H1 (cell line): ENCODE results near the gene AFF2. TPM values are rescaled to one million over a fixed set of nuclear protein-coding genes. Genes with fewer than 3 reads are reported as not detected.
A peak's percentile ranks its signal among the peaks of the same experiment; 100 is the strongest.

ENCODE experiments used
- CTCF ChIA-PET: fragments of 300-600 bp; sonication (Branson Sonifier 250); formaldehyde crosslinking; loops from one replicate; lab custom pipeline; 2021; ENCODE audit not compliant: partially characterized antibody; lab: Charles Lee
- POLR2A ChIA-PET: fragments of 300-600 bp; sonication (Branson Sonifier 250); formaldehyde crosslinking; loops from one replicate; lab custom pipeline; 2021; ENCODE audit warnings: inconsistent platforms; ENCODE audit not compliant: partially characterized antibody; lab: Charles Lee
- DNase-seq, 2 experiments: peaks; one replicate each; pipeline versions ENCODE4 v3.0.0 to v3.0.0-alpha.2; 2010 to 2022; ENCODE audit warnings: low spot score in 2 of 2, low read depth in 1 of 2, mixed read lengths in 1 of 2
- FAIRE-seq: peaks from 2 replicates; lab custom pipeline; 2011; peaks lifted over from hg19 to GRCh38; lab: Jason Lieb, UNC
- H2AFZ ChIP-seq: 2 replicates; pipeline ENCODE4 v1.8.1; 2012; ENCODE audit warnings: low read length, inconsistent platforms
- H2AK5ac ChIP-seq: 2 replicates; pipeline ENCODE4 v1.6.1; 2013; ENCODE audit warnings: low read depth, low read length
- H2BK120ac ChIP-seq: replicated peaks from 2 replicates; pipeline ENCODE3; 2013; ENCODE audit warnings: low read depth, low read length, inconsistent platforms
- H2BK12ac ChIP-seq: 2 replicates; pipeline ENCODE4 v1.6.1; 2013; ENCODE audit warnings: low read depth, low read length
- H2BK15ac ChIP-seq: 2 replicates; pipeline ENCODE4 v1.6.1; 2013; ENCODE audit warnings: low read length
- H2BK20ac ChIP-seq: 2 replicates; pipeline ENCODE4 v1.6.1; 2013; ENCODE audit warnings: low read length
- H2BK5ac ChIP-seq: 2 replicates; pipeline ENCODE4 v1.6.1; 2013; ENCODE audit warnings: low read depth, low read length
- H3K14ac ChIP-seq: 2 replicates; pipeline ENCODE4 v1.6.1; 2013; ENCODE audit warnings: inconsistent platforms; ENCODE audit not compliant: insufficient read length
- H3K18ac ChIP-seq: 2 replicates; pipeline ENCODE4 v1.6.1; 2013; ENCODE audit warnings: low read length; ENCODE audit errors: extremely low read depth
- H3K23ac ChIP-seq: 2 replicates; pipeline ENCODE4 v1.6.1; 2013; ENCODE audit warnings: inconsistent platforms; ENCODE audit not compliant: insufficient read length
- H3K23me2 ChIP-seq: 2 replicates; pipeline ENCODE4 v1.6.1; 2013; ENCODE audit warnings: low read depth, low read length
- H3K27ac ChIP-seq: 2 replicates; pipeline ENCODE4 v1.6.1; 2011; ENCODE audit warnings: low read depth, low read length, inconsistent platforms
- H3K27me3 ChIP-seq, 4 experiments: replicated peaks in 1 of 4; 1 replicate in 1 of 4; 2 replicates in 3 of 4; pipeline versions ENCODE4 v1.6.1 to v1.8.1; 2011 to 2013; ENCODE audit warnings: low read length in 3 of 4, mild to moderate bottlenecking in 3 of 4, inconsistent platforms in 2 of 4, mixed read lengths in 2 of 4, moderate library complexity in 1 of 4; ENCODE audit not compliant: control insufficient read depth in 3 of 4, insufficient read depth in 3 of 4; ENCODE audit errors: extremely low read depth in 1 of 4
- H3K36me3 ChIP-seq, 4 experiments: 2 replicates each; pipeline versions ENCODE4 v1.6.1 to v1.8.1; 2011 to 2013; ENCODE audit warnings: mild to moderate bottlenecking in 4 of 4, low read length in 3 of 4, moderate library complexity in 2 of 4, control low read depth in 1 of 4, inconsistent platforms in 1 of 4; ENCODE audit not compliant: insufficient read depth in 4 of 4, control insufficient read depth in 2 of 4
- H3K4ac ChIP-seq: replicated peaks from 2 replicates; pipeline ENCODE3; 2013; ENCODE audit warnings: low read length, low read depth, mixed read lengths, inconsistent platforms; ENCODE audit not compliant: insufficient read length
- H3K4me1 ChIP-seq, 4 experiments: replicated peaks in 1 of 4; 1 replicate in 1 of 4; 2 replicates in 3 of 4; pipeline versions ENCODE4 v1.6.1 to v1.8.1; 2011 to 2013; ENCODE audit warnings: low read length in 3 of 4, inconsistent platforms in 2 of 4, mixed read lengths in 1 of 4; ENCODE audit not compliant: insufficient read depth in 4 of 4, control insufficient read depth in 3 of 4
- H3K4me2 ChIP-seq, 2 experiments: 2 replicates each; pipeline versions ENCODE4 v1.6.1 to v1.8.1; 2011 to 2013; ENCODE audit warnings: low read depth in 2 of 2, low read length in 2 of 2, control low read depth in 1 of 2, inconsistent platforms in 1 of 2, mild to moderate bottlenecking in 1 of 2; ENCODE audit not compliant: insufficient read depth in 1 of 2
- H3K4me3 ChIP-seq, 4 experiments: fragments of 200-600, 300-600 bp in 1 of 4; sonication (generic), shearing (Covaris generic), sonication (Bioruptor Twin) in 1 of 4; 2 replicates each; pipeline versions ENCODE4 v1.5.1 to v1.8.1; 2011 to 2016; ENCODE audit warnings: low read length in 4 of 4, low read depth in 3 of 4, control low read depth in 2 of 4, inconsistent platforms in 2 of 4, mild to moderate bottlenecking in 2 of 4, mixed read lengths in 1 of 4, moderate library complexity in 1 of 4; ENCODE audit not compliant: insufficient read depth in 2 of 4; ENCODE audit errors: extremely low read depth in 1 of 4
- H3K56ac ChIP-seq: replicated peaks from 2 replicates; pipeline ENCODE3; 2013; ENCODE audit warnings: low read depth, mild to moderate bottlenecking, mixed read lengths, low read length, inconsistent platforms; ENCODE audit not compliant: insufficient read length
- H3K79me1 ChIP-seq: 2 replicates; pipeline ENCODE4 v1.6.1; 2013; ENCODE audit warnings: low read depth, low read length, control low read depth
- H3K79me2 ChIP-seq, 2 experiments: 2 replicates each; pipeline versions ENCODE4 v1.6.1 to v1.8.1; 2012 to 2013; ENCODE audit warnings: low read length in 2 of 2, mild to moderate bottlenecking in 2 of 2, inconsistent platforms in 1 of 2; ENCODE audit not compliant: insufficient read depth in 2 of 2, control insufficient read depth in 1 of 2
- H3K9ac ChIP-seq, 4 experiments: replicated peaks in 1 of 4; 1 replicate in 1 of 4; 2 replicates in 3 of 4; pipeline versions ENCODE4 v1.6.1 to v1.8.1; 2011 to 2013; ENCODE audit warnings: low read depth in 3 of 4, low read length in 3 of 4, control low read depth in 2 of 4, mild to moderate bottlenecking in 2 of 4, moderate library complexity in 2 of 4, inconsistent platforms in 1 of 4; ENCODE audit errors: extremely low read depth in 1 of 4
- H3K9me3 ChIP-seq, 2 experiments: 2 replicates each; pipeline versions ENCODE4 v1.6.1 to v1.8.1; 2012 to 2013; ENCODE audit warnings: mild to moderate bottlenecking in 2 of 2, moderate library complexity in 2 of 2, control low read depth in 1 of 2, inconsistent platforms in 1 of 2, low read depth in 1 of 2, low read length in 1 of 2, mixed read lengths in 1 of 2; ENCODE audit not compliant: insufficient read depth in 2 of 2
- H4K20me1 ChIP-seq, 2 experiments: replicated peaks in 1 of 2; 2 replicates each; pipeline versions ENCODE3 to v1.8.1; 2011 to 2013; ENCODE audit warnings: inconsistent platforms in 2 of 2, low read length in 2 of 2, mild to moderate bottlenecking in 1 of 2; ENCODE audit not compliant: insufficient read depth in 2 of 2, control insufficient read depth in 1 of 2
- H4K5ac ChIP-seq: 2 replicates; pipeline ENCODE4 v1.6.1; 2013; ENCODE audit warnings: low read length, low read depth, mixed read lengths, inconsistent platforms; ENCODE audit not compliant: insufficient read length
- H4K8ac ChIP-seq: 2 replicates; pipeline ENCODE4 v1.8.0; 2013; ENCODE audit warnings: mild to moderate bottlenecking, moderate library complexity, low read length, inconsistent platforms; ENCODE audit not compliant: insufficient read depth; ENCODE audit errors: extremely low read depth
- H4K91ac ChIP-seq: replicated peaks from 2 replicates; pipeline ENCODE3; 2013; ENCODE audit warnings: low read length, mixed read lengths, inconsistent platforms; ENCODE audit not compliant: insufficient read length
- SAP30 ChIP-seq: fragments of 300-600 bp; sonication (generic); IDR thresholded peaks from 2 replicates; pipeline ENCODE4 v1.7.1; 2012; ENCODE audit warnings: low read length, moderate library complexity, mild to moderate bottlenecking, inconsistent platforms; ENCODE audit not compliant: insufficient read depth, insufficient replicate concordance
- SUZ12 ChIP-seq: fragments of 200-600 bp; sonication (generic); IDR thresholded peaks from 2 replicates; pipeline ENCODE4 v1.6.1; 2012; ENCODE audit warnings: mild to moderate bottlenecking, inconsistent platforms, low read length, moderate library complexity, mixed read lengths
- WGBS, 2 experiments: shearing (Covaris generic) in 1 of 2; methylation state at CpG; one replicate each; pipeline versions ENCODE4 v1.1.6 to v1.1.7; 2013 to 2015; ENCODE audit warnings: low lambda C conversion rate in 2 of 2, mixed read lengths in 2 of 2, inconsistent platforms in 1 of 2, low coverage in 1 of 2, missing lambda C conversion rate in 1 of 2; ENCODE audit not compliant: insufficient replicate concordance in 2 of 2, insufficient coverage in 1 of 2, insufficient read length in 1 of 2; ENCODE audit errors: extremely low coverage in 1 of 2, missing lambda C conversion rate in 1 of 2; 5-methylcytosine and 5-hydroxymethylcytosine counted together
- polyA plus RNA-seq, 7 experiments: library from polyadenylated mRNA; depleted of rRNA in 3 of 7; stranded (reverse) in 5 of 7; unstranded in 2 of 7; fragments of >200 nt in 5 of 7; fragments of 200-250 nt in 2 of 7; gene quantifications; 1 replicate in 5 of 7; 2 replicates in 1 of 7; 4 replicates in 1 of 7; pipeline versions ENCODE4 v1.2.1 to v1.2.3, GENCODE V29; 2011 to 2013; ENCODE audit warnings: missing spikeins in 2 of 7, mixed read lengths in 2 of 7
- total RNA-seq: library from RNA; stranded (reverse); fragmentation: NEBNext Ultra II Directional; extraction: Animal tissue kit (Norgen Biotek cat#: 25700); gene quantifications from 2 replicates; pipeline ENCODE4 v1.2.1, GENCODE V29; 2021

Gene AFF2
- total and polyA plus RNA-seq, 2 of the 8 experiments (the other 6 are each of a cell fraction or from before 2014, with no cell fraction given), result 2.0 to 7.3 TPM

DNA sequence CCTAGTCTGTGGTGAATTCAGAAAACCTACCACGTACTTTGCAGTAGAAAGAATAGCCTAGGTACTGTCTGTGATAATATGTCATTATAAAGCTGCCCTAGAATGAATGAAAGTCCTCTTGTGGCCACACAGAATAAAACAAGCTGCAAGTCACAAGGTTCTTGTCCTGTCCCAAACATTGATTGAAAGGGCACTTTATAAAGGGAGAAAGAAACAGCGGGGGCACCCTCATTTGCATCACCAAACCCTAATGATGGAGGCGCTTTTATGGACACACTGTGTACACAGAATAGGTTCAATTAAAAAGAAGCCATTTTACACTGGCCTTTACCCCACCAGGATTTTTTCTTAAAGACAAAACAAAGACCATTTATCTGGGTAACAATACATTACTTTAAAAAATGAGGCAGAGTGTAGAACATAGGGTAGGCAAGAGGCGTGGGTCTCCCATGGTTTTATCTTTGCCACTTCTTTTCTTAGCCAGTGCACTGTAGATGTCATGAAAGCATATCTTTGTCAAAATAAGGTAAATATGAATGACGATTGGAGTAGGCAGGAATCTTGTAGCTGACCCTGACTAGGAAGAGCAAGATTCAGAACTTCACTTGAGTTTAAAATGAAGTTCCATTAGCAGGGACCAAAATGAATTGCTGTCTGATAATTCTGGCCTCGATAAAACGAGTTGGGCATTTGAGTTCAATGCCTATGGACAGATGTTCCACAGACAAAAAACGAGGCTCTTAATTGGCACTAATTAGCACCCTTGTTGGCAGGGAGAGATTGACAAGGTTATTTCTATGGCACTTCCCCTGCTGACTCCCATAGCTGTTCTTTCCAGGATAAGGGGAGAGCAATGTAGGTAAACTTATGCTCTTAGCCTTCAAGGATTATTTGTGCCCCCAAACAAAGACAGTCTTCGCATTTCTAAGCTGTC lies 365.1 kb downstream of the AFF2 start:
- Histone ChIP-seq H3K56ac (no peak overlapping the region), H4K20me1 (no peaks in the 10 kb centered on the region), H2BK12ac (no peak overlapping the region), H2AK5ac (no peak overlapping the region), H4K91ac (no peak overlapping the region), H3K4me3 (no peak overlapping the region), H2BK5ac (no peak overlapping the region), H3K79me1 (no peaks in the 10 kb centered on the region), H3K14ac (no peak overlapping the region), H2BK15ac (no peak overlapping the region), H3K9me3 (no peaks in the 10 kb centered on the region), H3K27ac (no peak overlapping the region), H3K23ac (no peak overlapping the region), H3K4me1 (peaks cover 0 to 4% (median 0%) of the 10 kb centered on the region in 4 experiments; a peak in 1 of 7 replicates), H3K9ac (no peak overlapping the region), H3K18ac (no peak overlapping the region), H3K36me3 (no peaks in the 10 kb centered on the region), H4K8ac (no peak overlapping the region), H2BK120ac (no peak overlapping the region), H3K27me3 (peaks cover 0 to under 1% (median 0%) of the 10 kb centered on the region in 4 experiments; a peak in 2 of 7 replicates), H2AFZ (no peak overlapping the region), H3K79me2 (no peaks in the 10 kb centered on the region), H3K4me2 (no peak overlapping the region), H3K23me2 (no peaks in the 10 kb centered on the region), H3K4ac (no peak overlapping the region), H4K5ac (no peak overlapping the region), H2BK20ac (no peak overlapping the region)
- POLR2A ChIA-PET, result no interaction called here
- DNase-seq, result no peak
- CTCF ChIA-PET, result interaction anchor here (0.5 to 1.0 kb wide), 3 partner anchors 15 to 272 kb away, joined by 3 read pairs; no protein-coding TSS in a partner anchor
- FAIRE-seq, result peak; percentile 66
- 75% methylated on average over 7 of the region's 9 CpGs; no CpG with 5 or more reads in 1 of the 2 experiments for WGBS, 2 experiments
- TF ChIP-seq SAP30, result no peak
- no peak for TF ChIP-seq SUZ12
- TF ChIP-seq, all 59 proteins: peak for 0
